H1 (cell line): ENCODE data around the gene PCYT1A. TPM values are rescaled to one million over a fixed set of nuclear protein-coding genes. Genes with fewer than 3 reads are reported as not detected.
A peak's percentile ranks its signal among the peaks of the same experiment; 100 is the strongest.

Source experiments
- CTCF ChIA-PET: fragments of 300-600 bp; sonication (Branson Sonifier 250); formaldehyde crosslinking; loops from one replicate; lab custom pipeline; 2021; ENCODE audit not compliant: partially characterized antibody; lab: Charles Lee
- POLR2A ChIA-PET: fragments of 300-600 bp; sonication (Branson Sonifier 250); formaldehyde crosslinking; loops from one replicate; lab custom pipeline; 2021; ENCODE audit warnings: inconsistent platforms; ENCODE audit not compliant: partially characterized antibody; lab: Charles Lee
- DNase-seq, 2 experiments: peaks; one replicate each; pipeline versions ENCODE4 v3.0.0 to v3.0.0-alpha.2; 2010 to 2022; ENCODE audit warnings: low spot score in 2 of 2, low read depth in 1 of 2, mixed read lengths in 1 of 2
- FAIRE-seq: peaks from 2 replicates; lab custom pipeline; 2011; peaks lifted over from hg19 to GRCh38; lab: Jason Lieb, UNC
- H2AFZ ChIP-seq: 2 replicates; pipeline ENCODE4 v1.8.1; 2012; ENCODE audit warnings: low read length, inconsistent platforms
- H2AK5ac ChIP-seq: 2 replicates; pipeline ENCODE4 v1.6.1; 2013; ENCODE audit warnings: low read depth, low read length
- H2BK120ac ChIP-seq: replicated peaks from 2 replicates; pipeline ENCODE3; 2013; ENCODE audit warnings: low read depth, low read length, inconsistent platforms
- H2BK12ac ChIP-seq: 2 replicates; pipeline ENCODE4 v1.6.1; 2013; ENCODE audit warnings: low read depth, low read length
- H2BK15ac ChIP-seq: 2 replicates; pipeline ENCODE4 v1.6.1; 2013; ENCODE audit warnings: low read length
- H2BK20ac ChIP-seq: 2 replicates; pipeline ENCODE4 v1.6.1; 2013; ENCODE audit warnings: low read length
- H2BK5ac ChIP-seq: 2 replicates; pipeline ENCODE4 v1.6.1; 2013; ENCODE audit warnings: low read depth, low read length
- H3K14ac ChIP-seq: 2 replicates; pipeline ENCODE4 v1.6.1; 2013; ENCODE audit warnings: inconsistent platforms; ENCODE audit not compliant: insufficient read length
- H3K18ac ChIP-seq: 2 replicates; pipeline ENCODE4 v1.6.1; 2013; ENCODE audit warnings: low read length; ENCODE audit errors: extremely low read depth
- H3K23ac ChIP-seq: 2 replicates; pipeline ENCODE4 v1.6.1; 2013; ENCODE audit warnings: inconsistent platforms; ENCODE audit not compliant: insufficient read length
- H3K23me2 ChIP-seq: 2 replicates; pipeline ENCODE4 v1.6.1; 2013; ENCODE audit warnings: low read depth, low read length
- H3K27ac ChIP-seq: 2 replicates; pipeline ENCODE4 v1.6.1; 2011; ENCODE audit warnings: low read depth, low read length, inconsistent platforms
- H3K27me3 ChIP-seq, 4 experiments: replicated peaks in 1 of 4; 1 replicate in 1 of 4; 2 replicates in 3 of 4; pipeline versions ENCODE4 v1.6.1 to v1.8.1; 2011 to 2013; ENCODE audit warnings: low read length in 3 of 4, mild to moderate bottlenecking in 3 of 4, inconsistent platforms in 2 of 4, mixed read lengths in 2 of 4, moderate library complexity in 1 of 4; ENCODE audit not compliant: control insufficient read depth in 3 of 4, insufficient read depth in 3 of 4; ENCODE audit errors: extremely low read depth in 1 of 4
- H3K36me3 ChIP-seq, 4 experiments: 2 replicates each; pipeline versions ENCODE4 v1.6.1 to v1.8.1; 2011 to 2013; ENCODE audit warnings: mild to moderate bottlenecking in 4 of 4, low read length in 3 of 4, moderate library complexity in 2 of 4, control low read depth in 1 of 4, inconsistent platforms in 1 of 4; ENCODE audit not compliant: insufficient read depth in 4 of 4, control insufficient read depth in 2 of 4
- H3K4ac ChIP-seq: replicated peaks from 2 replicates; pipeline ENCODE3; 2013; ENCODE audit warnings: low read length, low read depth, mixed read lengths, inconsistent platforms; ENCODE audit not compliant: insufficient read length
- H3K4me1 ChIP-seq, 4 experiments: replicated peaks in 1 of 4; 1 replicate in 1 of 4; 2 replicates in 3 of 4; pipeline versions ENCODE4 v1.6.1 to v1.8.1; 2011 to 2013; ENCODE audit warnings: low read length in 3 of 4, inconsistent platforms in 2 of 4, mixed read lengths in 1 of 4; ENCODE audit not compliant: insufficient read depth in 4 of 4, control insufficient read depth in 3 of 4
- H3K4me2 ChIP-seq, 2 experiments: 2 replicates each; pipeline versions ENCODE4 v1.6.1 to v1.8.1; 2011 to 2013; ENCODE audit warnings: low read depth in 2 of 2, low read length in 2 of 2, control low read depth in 1 of 2, inconsistent platforms in 1 of 2, mild to moderate bottlenecking in 1 of 2; ENCODE audit not compliant: insufficient read depth in 1 of 2
- H3K4me3 ChIP-seq, 4 experiments: fragments of 200-600, 300-600 bp in 1 of 4; sonication (generic), shearing (Covaris generic), sonication (Bioruptor Twin) in 1 of 4; 2 replicates each; pipeline versions ENCODE4 v1.5.1 to v1.8.1; 2011 to 2016; ENCODE audit warnings: low read length in 4 of 4, low read depth in 3 of 4, control low read depth in 2 of 4, inconsistent platforms in 2 of 4, mild to moderate bottlenecking in 2 of 4, mixed read lengths in 1 of 4, moderate library complexity in 1 of 4; ENCODE audit not compliant: insufficient read depth in 2 of 4; ENCODE audit errors: extremely low read depth in 1 of 4
- H3K56ac ChIP-seq: replicated peaks from 2 replicates; pipeline ENCODE3; 2013; ENCODE audit warnings: low read depth, mild to moderate bottlenecking, mixed read lengths, low read length, inconsistent platforms; ENCODE audit not compliant: insufficient read length
- H3K79me1 ChIP-seq: 2 replicates; pipeline ENCODE4 v1.6.1; 2013; ENCODE audit warnings: low read depth, low read length, control low read depth
- H3K79me2 ChIP-seq, 2 experiments: 2 replicates each; pipeline versions ENCODE4 v1.6.1 to v1.8.1; 2012 to 2013; ENCODE audit warnings: low read length in 2 of 2, mild to moderate bottlenecking in 2 of 2, inconsistent platforms in 1 of 2; ENCODE audit not compliant: insufficient read depth in 2 of 2, control insufficient read depth in 1 of 2
- H3K9ac ChIP-seq, 4 experiments: replicated peaks in 1 of 4; 1 replicate in 1 of 4; 2 replicates in 3 of 4; pipeline versions ENCODE4 v1.6.1 to v1.8.1; 2011 to 2013; ENCODE audit warnings: low read depth in 3 of 4, low read length in 3 of 4, control low read depth in 2 of 4, mild to moderate bottlenecking in 2 of 4, moderate library complexity in 2 of 4, inconsistent platforms in 1 of 4; ENCODE audit errors: extremely low read depth in 1 of 4
- H3K9me3 ChIP-seq, 2 experiments: 2 replicates each; pipeline versions ENCODE4 v1.6.1 to v1.8.1; 2012 to 2013; ENCODE audit warnings: mild to moderate bottlenecking in 2 of 2, moderate library complexity in 2 of 2, control low read depth in 1 of 2, inconsistent platforms in 1 of 2, low read depth in 1 of 2, low read length in 1 of 2, mixed read lengths in 1 of 2; ENCODE audit not compliant: insufficient read depth in 2 of 2
- H4K20me1 ChIP-seq, 2 experiments: replicated peaks in 1 of 2; 2 replicates each; pipeline versions ENCODE3 to v1.8.1; 2011 to 2013; ENCODE audit warnings: inconsistent platforms in 2 of 2, low read length in 2 of 2, mild to moderate bottlenecking in 1 of 2; ENCODE audit not compliant: insufficient read depth in 2 of 2, control insufficient read depth in 1 of 2
- H4K5ac ChIP-seq: 2 replicates; pipeline ENCODE4 v1.6.1; 2013; ENCODE audit warnings: low read length, low read depth, mixed read lengths, inconsistent platforms; ENCODE audit not compliant: insufficient read length
- H4K8ac ChIP-seq: 2 replicates; pipeline ENCODE4 v1.8.0; 2013; ENCODE audit warnings: mild to moderate bottlenecking, moderate library complexity, low read length, inconsistent platforms; ENCODE audit not compliant: insufficient read depth; ENCODE audit errors: extremely low read depth
- H4K91ac ChIP-seq: replicated peaks from 2 replicates; pipeline ENCODE3; 2013; ENCODE audit warnings: low read length, mixed read lengths, inconsistent platforms; ENCODE audit not compliant: insufficient read length
- CTBP2 ChIP-seq: IDR thresholded peaks from 2 replicates; pipeline ENCODE4 v1.7.0; 2011; ENCODE audit warnings: borderline replicate concordance, mild to moderate bottlenecking, moderate library complexity, mixed read lengths, low read length; ENCODE audit not compliant: insufficient read depth, insufficient read length
- KDM4A ChIP-seq: IDR thresholded peaks from one replicate; pipeline ENCODE4 v1.7.1; 2012; ENCODE audit warnings: low read depth, mild to moderate bottlenecking, moderate library complexity, low read length, inconsistent platforms; ENCODE audit not compliant: severe bottlenecking
- MAFK ChIP-seq: IDR thresholded peaks from 2 replicates; pipeline ENCODE4 v1.6.1; 2012; ENCODE audit warnings: low read depth, mild to moderate bottlenecking, improper control_type of control experiment, low read length
- RXRA ChIP-seq: IDR thresholded peaks from 2 replicates; pipeline ENCODE4 v1.6.1; 2011; ENCODE audit warnings: low read depth, mild to moderate bottlenecking, low read length, moderate library complexity; ENCODE audit not compliant: insufficient read depth
- SIN3A ChIP-seq, 2 experiments: IDR thresholded peaks in 1 of 2; conservative IDR thresholded peaks in 1 of 2; 2 replicates each; pipeline ENCODE4 v1.6.1; 2011 to 2012; ENCODE audit warnings: low read length in 2 of 2, improper control_type of control experiment in 1 of 2, low read depth in 1 of 2, mild to moderate bottlenecking in 1 of 2
- TAF7 ChIP-seq: optimal IDR thresholded peaks from 2 replicates; pipeline ENCODE3; 2011; ENCODE audit warnings: low read depth, mild to moderate bottlenecking, inconsistent platforms, low read length, moderate library complexity, borderline replicate concordance
- WGBS, 2 experiments: shearing (Covaris generic) in 1 of 2; methylation state at CpG; one replicate each; pipeline versions ENCODE4 v1.1.6 to v1.1.7; 2013 to 2015; ENCODE audit warnings: low lambda C conversion rate in 2 of 2, mixed read lengths in 2 of 2, inconsistent platforms in 1 of 2, low coverage in 1 of 2, missing lambda C conversion rate in 1 of 2; ENCODE audit not compliant: insufficient replicate concordance in 2 of 2, insufficient coverage in 1 of 2, insufficient read length in 1 of 2; ENCODE audit errors: extremely low coverage in 1 of 2, missing lambda C conversion rate in 1 of 2; 5-methylcytosine and 5-hydroxymethylcytosine counted together
- long read RNA-seq, 2 experiments: library from RNA in 1 of 2; library from capped mRNA in 1 of 2; stranded (forward); transcript quantifications; one replicate each; pipeline ENCODE4 v2.0.0, GENCODE V29; 2021; ENCODE audit warnings: inconsistent platforms in 1 of 2
- polyA minus RNA-seq, 3 experiments: library from RNA; depleted of rRNA, polyadenylated mRNA; stranded (reverse); fragments of >200 nt; gene quantifications; 1 replicate in 2 of 3; 2 replicates in 1 of 3; pipeline ENCODE4 v1.2.3, GENCODE V29; 2011
- polyA plus RNA-seq, 7 experiments: library from polyadenylated mRNA; depleted of rRNA in 3 of 7; stranded (reverse) in 5 of 7; unstranded in 2 of 7; fragments of >200 nt in 5 of 7; fragments of 200-250 nt in 2 of 7; gene quantifications; 1 replicate in 5 of 7; 2 replicates in 1 of 7; 4 replicates in 1 of 7; pipeline versions ENCODE4 v1.2.1 to v1.2.3, GENCODE V29; 2011 to 2013; ENCODE audit warnings: missing spikeins in 2 of 7, mixed read lengths in 2 of 7
- total RNA-seq: library from RNA; stranded (reverse); fragmentation: NEBNext Ultra II Directional; extraction: Animal tissue kit (Norgen Biotek cat#: 25700); gene quantifications from 2 replicates; pipeline ENCODE4 v1.2.1, GENCODE V29; 2021
- TF ChIP-seq, protein P1 (sequence below): IDR thresholded peaks from 2 replicates; pipeline ENCODE4 v1.6.1; 2012; ENCODE audit warnings: inconsistent platforms

The PCYT1A gene
- total RNA-seq (30.2 and 31.8 TPM in 2 replicates), polyA plus RNA-seq (2011; rRNA removed) (17.5 and 19.9 TPM in 2 replicates), polyA minus RNA-seq (2011; rRNA and poly(A)+ RNA removed) (55.5 and 69.8 TPM in 2 replicates)
- polyA plus RNA-seq (2011; cell fraction: cytosol; rRNA removed) = 21.9 TPM
- 22.5 TPM for polyA plus RNA-seq (2011; cell fraction: nucleus; rRNA removed)
- 21.3 to 27.3 TPM (median 24.4 TPM) in 4 replicates for polyA plus RNA-seq (2012, experiment 1 of 2)
- polyA plus RNA-seq (2012, experiment 2 of 2) = 7.1 TPM
- polyA plus RNA-seq (2013, experiment 1 of 2) = 17.0 TPM
- polyA plus RNA-seq (2013, experiment 2 of 2) = 18.8 TPM
- 40.4 TPM for polyA minus RNA-seq (2011; cell fraction: cytosol; rRNA and poly(A)+ RNA removed)
- 28.9 TPM for polyA minus RNA-seq (2011; cell fraction: nucleus; rRNA and poly(A)+ RNA removed)
- long read RNA-seq, experiment 1, partial matches to known transcripts = 3 of 23 reads
- long read RNA-seq, experiment 1, other reads (novel, unspliced or antisense) = 14 of 23 reads
- long read RNA-seq, experiment 2, transcript PCYT1A-206 (9 exons, 1,482 nt) = major isoform, 7 of 20 reads
- long read RNA-seq, experiment 2, partial matches to known transcripts = 6 of 20 reads
- long read RNA-seq, experiment 2, other reads (novel, unspliced or antisense) = 7 of 20 reads

- Histone ChIP-seq H3K27ac (peak within 1 kb of the TSS; percentile 85), H2BK15ac (peak within 1 kb of the TSS; percentile 88; the same call in 1 of the 2 replicates), H2AK5ac (0 out of 2 replicates have a peak within 1 kb of the TSS, but pooled peaks have one; percentile 4), H2BK12ac (peak within 1 kb of the TSS; percentile 82), H3K4me1 (peaks cover 0 to 5% (median 2%) of the 10 kb centered on the region in 4 experiments; a peak in 3 of 7 replicates), H2BK120ac (no peak within 1 kb of the TSS), H3K4me2 (peak within 1 kb of the TSS; percentile 64 to 91), H2BK20ac (no peak within 1 kb of the TSS), H3K23ac (no peak within 1 kb of the TSS), H4K91ac (peak within 1 kb of the TSS; percentile 74), H4K8ac (peak within 1 kb of the TSS; percentile 97), H4K5ac (peak within 1 kb of the TSS; percentile 75), H3K4ac (peak within 1 kb of the TSS; percentile 44), H3K27me3 (no peaks in the 10 kb centered on the region), H3K9me3 (no peaks in the 10 kb centered on the region), H2BK5ac (peak within 1 kb of the TSS; percentile 96), H3K9ac (peak within 1 kb of the TSS; percentile 78 to 87 (median 84)), H3K23me2 (peaks cover 10% of the 10 kb centered on the region), H3K18ac (peak within 1 kb of the TSS; percentile 95), H3K79me1 (peaks cover 2% of the 10 kb centered on the region; the same call in 1 of the 2 replicates), H3K79me2 (peaks cover 0 to 30% of the 10 kb centered on the region in 2 experiments; a peak in 3 of 4 replicates), H3K14ac (no peak within 1 kb of the TSS), H3K56ac (peak within 1 kb of the TSS; percentile 93), H3K4me3 (peak within 1 kb of the TSS; percentile 82 to 94 (median 89)), H4K20me1 (peaks cover 0 to 4% of the 10 kb centered on the region in 2 experiments), H2AFZ (peak within 1 kb of the TSS; percentile 75), H3K36me3 (no peaks in the 10 kb centered on the region)
- peak; percentile 7 for FAIRE-seq
- WGBS, 2 experiments = 1% methylated on average over 35 of the region's 55 CpGs; no CpG with 5 or more reads in 1 of the 2 experiments
- CTCF ChIA-PET = no interaction called here
- POLR2A ChIA-PET = interaction anchor here (0.6 to 1.0 kb wide), 5 partner anchors 12 to 131 kb away, joined by 3 to 4 read pairs (median 3); no protein-coding TSS in a partner anchor
- DNase-seq = peak; percentile 81 to 87
- TF ChIP-seq, protein P1, sequence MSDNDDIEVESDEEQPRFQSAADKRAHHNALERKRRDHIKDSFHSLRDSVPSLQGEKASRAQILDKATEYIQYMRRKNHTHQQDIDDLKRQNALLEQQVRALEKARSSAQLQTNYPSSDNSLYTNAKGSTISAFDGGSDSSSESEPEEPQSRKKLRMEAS = 0 out of 2 replicates have a peak, but pooled peaks have one; percentile 18
- TF ChIP-seq SIN3A (conservative IDR thresholded peaks at IDR 0.05 in 1 of 2, IDR thresholded peaks at IDR 0.05 in 1 of 2; ENCODE audit: low read depth in 1 of 2, low read length in 2 of 2) (peak; percentile 77 to 97; a peak in 2 of 4 replicates), KDM4A (peak; percentile 53), CTBP2 (peak; percentile 80), MAFK (peak; percentile 83), TAF7 (peak; percentile 65), RXRA (no peak)
These were observed at the start of gene PCYT1A for GRCh38 chr3:196287440-196288140. TSS of gene PCYT1A (minus strand) at chr3:196287726. CDS start at chr3:196270531, 17,195 bp downstream.
